GM18867 (cell line): Measurements from ENCODE around the gene CCZ1B.
"Not testable (repeated sequence)": the region's sequence is repeated elsewhere in the genome, so short reads cannot be mapped to it uniquely, and the experiment has no call there.

Experiments used
- ATAC-seq: cut with Tn5 transposase; IDR thresholded peaks from one replicate; pipeline ENCODE4 v1.9.1; 2021; ENCODE audit warnings: mild to moderate bottlenecking, moderate library complexity; ENCODE audit not compliant: unreplicated experiment

Gene CCZ1B

DNA sequence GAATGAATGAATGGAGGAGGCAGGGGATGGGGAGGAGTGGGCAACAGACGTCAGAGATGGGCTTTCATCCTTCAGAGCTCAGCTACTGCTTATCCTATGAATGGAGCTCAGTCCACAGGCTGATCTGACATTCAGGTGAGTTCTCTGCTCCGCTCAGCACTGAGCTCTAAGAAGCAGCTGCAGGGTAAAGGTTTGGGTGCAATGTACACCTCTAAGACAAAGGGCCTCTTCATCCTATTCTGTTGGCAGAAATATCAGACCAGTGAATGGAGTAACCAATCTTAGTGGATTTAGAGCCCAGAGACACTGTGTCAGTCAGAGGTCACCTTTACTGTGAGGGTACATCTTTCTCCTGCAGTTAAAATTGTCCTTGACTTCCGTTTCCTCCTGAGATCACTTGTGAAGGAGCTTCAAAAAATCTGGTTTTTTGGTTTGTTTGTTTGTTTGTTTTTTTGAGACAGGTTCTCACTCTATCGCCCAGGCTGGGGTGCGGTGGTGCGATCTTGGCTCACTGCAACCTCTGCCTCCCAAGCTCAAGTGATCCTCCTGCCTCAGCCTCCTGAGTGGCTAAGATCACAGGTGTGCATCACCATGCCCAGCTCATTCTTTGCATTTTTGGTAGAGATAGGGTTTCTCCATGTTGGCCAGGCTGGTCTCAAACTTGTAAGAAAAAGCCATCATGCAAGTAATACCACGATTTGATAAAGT lies 5.1 kb upstream of the CCZ1B start:
- no peak for ATAC-seq

DNA sequence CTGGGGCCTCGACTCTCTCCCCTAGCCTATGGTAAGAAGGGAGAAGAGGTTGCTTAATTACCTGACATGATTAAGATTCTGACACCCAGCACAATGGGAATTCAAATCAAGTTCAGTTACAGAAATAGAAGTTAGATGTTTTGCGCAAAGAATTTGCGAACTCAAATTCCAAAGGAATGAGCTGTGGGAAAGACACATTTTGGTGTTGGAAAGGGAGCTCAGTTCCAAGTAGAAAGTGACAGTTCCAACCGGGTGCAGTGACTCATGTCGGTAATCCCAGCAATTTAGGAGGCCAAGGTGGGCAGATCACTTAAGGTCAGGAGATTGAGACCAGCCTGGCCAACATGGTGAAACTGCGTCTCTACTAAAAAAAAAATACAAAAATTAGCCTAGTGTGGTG lies 4.0 kb upstream of the CCZ1B start:
- not testable (repeated sequence) for ATAC-seq

DNA sequence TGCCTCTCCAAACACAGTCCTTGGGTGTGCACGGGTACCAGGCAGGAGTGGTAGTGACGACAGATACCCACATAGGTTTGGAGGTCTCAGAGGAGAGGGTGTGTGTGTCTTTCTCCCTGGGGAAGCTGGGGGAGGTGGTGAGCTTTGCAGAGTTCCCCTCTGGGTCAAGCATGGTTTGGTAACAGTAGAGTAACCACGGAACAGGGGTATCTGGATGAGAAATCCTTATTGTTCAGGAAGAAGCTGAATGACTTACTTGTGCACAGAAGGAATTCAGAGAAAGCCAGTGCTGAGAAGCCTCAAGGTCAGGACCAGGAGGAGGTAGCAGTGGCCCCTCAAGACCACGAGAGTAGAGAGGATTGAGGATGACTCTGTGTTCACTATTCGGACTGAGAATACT lies 3.5 kb upstream of the CCZ1B start:
- not testable (repeated sequence) for ATAC-seq

DNA sequence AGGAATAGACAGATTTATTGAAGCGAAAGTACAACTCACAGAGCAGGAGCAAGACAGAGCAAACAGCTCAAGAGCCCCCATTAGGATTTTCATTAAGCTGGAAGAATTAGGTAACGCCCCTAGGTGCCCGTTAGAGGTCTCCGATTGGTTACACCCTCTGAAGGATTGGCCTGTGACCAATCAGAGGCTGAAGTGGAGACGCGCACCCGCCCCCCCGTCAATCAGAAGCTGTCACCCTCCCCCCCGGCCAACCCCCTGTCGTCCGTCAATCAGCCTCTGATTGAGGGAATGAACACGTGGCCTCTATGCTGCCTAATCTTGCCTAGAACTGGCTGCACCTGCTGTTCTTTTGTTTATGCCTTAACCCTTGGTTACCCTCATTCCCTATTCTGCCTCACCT lies 1.1 kb upstream of the CCZ1B start:
- ATAC-seq = not testable (repeated sequence)

DNA sequence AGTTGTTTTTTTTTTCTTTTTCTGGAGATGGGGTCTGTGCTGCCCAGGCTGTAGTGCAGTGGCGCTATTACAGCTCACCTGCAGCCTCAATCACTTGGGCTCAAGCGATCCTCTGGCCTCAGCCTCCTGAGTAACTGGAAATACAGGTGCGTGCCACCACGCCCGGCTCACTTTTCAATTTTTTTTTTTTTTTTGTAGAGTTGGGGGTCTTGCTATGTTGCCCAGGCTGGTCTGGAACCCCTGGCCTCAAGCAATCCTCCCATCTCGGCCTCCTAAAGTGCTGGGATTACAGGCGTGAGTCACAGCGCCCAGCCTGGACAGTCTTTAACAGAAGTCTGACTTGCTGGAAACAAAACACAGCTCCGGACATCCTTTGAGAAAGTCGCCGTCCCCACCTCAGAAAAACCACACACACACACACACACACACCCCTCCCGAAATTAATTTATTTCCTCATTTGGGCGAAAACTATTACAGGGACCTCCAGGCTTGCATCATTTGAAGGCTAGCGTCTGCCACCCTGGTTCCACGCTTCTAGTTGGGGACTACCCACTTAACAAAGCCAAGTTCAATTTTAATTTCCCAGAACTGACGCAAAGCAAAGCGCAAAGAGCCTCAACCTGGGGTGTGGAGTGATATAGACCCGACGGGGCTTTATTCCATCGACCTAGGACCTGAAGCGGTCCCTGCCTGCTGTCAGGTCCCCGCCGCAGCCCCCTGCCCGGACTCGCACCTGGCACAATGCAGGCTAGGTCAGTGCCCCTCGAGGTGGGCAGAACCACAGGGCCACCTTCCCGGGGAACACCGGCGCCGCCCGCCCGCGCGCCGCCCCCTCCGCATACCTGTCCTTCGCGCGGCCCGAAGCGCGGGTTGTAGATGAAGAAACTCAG lies 594 bp downstream of the CCZ1B start:
- peak; percentile 53 for ATAC-seq

DNA sequence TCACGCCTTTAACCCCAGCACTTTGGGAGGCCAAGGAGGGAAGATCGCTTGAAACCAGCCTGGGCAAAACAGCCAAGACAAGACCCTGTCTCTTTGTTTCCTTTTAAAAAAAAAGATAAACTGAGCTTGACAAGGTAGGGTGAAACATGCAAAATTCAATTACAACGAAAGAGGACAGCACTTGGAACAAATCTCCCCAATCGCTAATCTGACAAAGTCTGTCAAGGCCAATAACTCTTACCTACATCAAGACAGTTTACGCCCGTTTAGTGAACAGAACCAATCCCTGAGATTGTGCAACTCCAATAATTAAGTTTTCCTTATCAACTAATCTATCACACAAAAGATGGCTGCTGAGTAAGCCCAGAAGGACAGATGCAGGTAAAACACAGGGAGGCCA lies 4.5 kb downstream of the CCZ1B start:
- not testable (repeated sequence) for ATAC-seq

DNA sequence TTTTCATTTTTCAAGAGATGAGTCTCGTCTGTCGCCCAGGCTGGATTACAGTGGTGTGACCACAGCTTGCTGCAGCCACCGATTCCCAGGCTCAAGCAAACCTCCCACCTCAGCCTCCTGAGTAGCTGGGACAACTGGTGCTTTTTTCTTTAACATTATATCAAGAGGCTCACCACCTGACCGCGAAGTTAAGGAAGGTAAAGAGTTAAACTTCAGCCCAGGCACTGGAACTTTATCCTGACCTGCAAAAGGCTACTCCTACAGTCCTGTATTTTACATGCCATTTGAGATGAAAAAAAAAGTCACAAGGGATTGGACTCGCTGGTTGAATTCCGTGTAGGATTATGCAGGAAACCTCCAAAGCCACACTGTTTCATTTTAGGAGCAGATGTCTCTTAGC lies 10.6 kb downstream of the CCZ1B start:
- not testable (repeated sequence) for ATAC-seq

DNA sequence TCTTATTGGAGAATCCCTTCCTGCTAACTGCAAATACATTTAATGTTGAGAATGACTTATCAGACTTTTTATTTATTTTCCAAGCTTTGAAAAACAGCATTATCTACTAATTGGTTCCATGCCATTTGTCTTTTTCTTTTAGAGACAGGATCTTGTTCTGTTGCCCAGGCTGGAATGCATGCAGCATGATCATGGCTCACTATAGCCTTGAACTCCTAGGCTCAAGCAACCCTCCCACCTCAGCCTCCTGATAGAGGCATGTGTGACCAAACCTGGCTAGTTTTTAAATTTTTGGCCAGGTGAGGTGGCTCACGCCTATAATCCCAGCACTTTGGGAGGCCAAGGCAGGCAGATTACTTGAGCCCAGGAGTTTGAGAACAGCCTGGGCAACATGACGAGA lies 13.1 kb downstream of the CCZ1B start:
- ATAC-seq = not testable (repeated sequence)

DNA sequence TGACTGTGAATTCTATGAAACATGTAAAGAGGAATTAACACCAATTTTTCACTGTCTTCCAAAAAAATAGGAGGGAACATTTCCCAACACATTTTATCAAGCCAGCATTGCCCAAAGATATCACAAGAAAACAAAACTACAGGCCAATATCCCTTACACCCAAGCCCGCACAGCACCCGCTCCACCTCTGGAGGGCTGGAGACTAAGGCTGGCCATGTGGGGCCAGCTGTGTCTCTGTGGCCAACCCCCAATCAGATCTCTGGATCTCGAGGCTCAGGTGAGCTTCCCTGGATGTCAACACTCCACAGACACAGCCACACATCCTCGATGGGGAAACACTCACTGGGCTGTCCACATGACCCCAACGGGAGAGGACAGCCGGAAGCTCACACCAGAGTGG lies 18.1 kb downstream of the CCZ1B start:
- not testable (repeated sequence) for ATAC-seq

DNA sequence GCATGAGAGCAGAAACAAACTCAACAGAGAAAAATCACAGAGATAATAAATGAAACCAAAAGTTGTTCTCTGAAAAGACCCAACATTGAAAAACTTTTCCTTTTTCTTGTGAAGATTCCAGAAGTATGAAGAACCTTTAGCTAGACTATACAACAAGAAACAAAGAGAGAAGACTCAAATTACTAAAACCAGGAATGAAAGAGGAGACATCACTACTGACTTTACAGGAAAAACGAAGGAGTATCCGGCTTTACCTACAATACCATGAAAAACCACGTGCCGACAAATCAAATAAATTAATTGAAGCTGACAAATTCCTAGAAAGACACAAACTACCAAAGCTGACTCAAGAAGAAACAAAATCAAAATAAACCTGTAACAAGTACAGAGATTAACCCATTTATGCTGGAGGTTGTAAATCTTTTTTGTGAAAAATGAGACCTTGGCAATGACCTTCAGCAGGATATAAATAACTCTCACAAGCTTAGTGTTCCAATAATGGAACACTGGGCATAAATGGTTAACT lies 18.6 kb downstream of the CCZ1B start:
- not testable (repeated sequence) for ATAC-seq

DNA sequence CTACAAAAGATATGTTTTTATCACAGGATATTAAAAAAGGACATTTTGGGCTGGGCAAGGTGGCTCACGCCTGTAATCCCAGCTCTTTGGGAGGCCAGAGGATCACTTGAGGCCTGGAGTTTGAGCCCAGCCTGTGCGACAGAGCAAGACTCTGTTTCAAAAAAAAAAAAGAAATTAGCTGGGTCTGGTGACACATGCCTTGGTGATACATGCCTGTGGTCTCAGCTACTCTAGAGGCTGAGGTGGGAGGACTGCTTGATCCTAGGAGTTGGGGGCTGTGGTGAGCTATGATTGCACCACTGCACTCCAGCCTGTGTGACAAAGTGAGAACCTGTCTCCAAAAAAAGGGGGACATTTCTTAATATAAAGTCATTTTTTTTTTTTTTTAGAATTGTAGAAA lies 25.7 kb downstream of the CCZ1B start:
- not testable (repeated sequence) for ATAC-seq

DNA sequence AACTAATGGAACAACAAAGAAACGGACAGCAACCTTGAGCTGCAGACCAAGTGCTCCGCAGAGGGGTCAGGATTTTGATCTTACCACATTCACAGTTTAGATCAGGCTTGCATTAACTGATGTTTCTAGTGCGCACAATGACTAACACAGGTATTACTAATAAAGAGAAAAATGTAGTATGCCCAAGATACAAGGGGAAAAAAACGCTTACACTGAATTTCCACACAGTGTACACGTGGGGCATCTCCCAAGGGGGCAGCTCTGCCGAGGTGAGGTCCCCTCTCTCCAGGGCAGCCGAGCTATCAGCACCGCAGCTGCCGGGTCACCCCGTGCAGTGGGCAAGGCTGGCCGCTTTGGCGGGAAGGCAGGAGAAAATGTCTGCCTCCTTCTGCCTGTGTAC lies 26.2 kb downstream of the CCZ1B start:
- not testable (repeated sequence) for ATAC-seq

DNA sequence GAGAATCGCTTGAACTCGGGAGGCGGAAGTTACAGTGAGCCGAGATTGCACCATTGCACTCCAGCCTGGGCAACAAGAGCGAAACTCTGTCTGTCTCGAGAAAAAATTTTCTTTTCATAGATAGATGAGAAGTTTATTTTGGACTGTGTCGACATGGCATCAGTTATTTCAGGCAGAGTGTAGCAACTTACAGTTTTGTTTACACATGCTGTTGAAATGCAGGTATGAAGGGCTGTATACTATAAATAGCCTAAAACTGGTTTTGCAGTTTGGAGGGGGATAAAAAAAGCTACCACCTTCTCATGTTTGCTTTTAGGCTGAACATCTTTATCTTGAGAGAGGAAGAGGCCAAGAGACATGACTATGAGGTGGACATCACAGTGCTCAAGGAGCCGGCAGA lies 28.0 kb downstream of the CCZ1B start:
- not testable (repeated sequence) for ATAC-seq

DNA sequence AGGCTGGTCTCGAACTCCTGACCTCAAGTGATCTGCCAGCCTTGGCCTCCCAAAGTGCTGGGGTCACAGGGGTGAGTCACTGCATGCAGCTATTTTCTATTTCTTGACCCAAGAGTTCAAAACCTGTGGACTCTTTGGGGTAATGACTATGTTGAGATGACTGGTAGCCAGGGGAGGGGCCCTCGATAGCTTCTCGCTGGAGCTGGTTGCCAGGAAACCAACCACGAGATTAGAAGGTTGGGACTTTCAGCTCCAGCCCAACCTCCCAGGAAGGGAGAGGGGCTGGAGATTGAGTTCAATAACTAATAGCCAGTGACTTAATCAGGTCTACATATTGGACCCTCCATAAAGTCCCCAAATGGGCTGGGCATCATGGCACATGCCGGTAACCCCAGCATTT lies 28.9 kb downstream of the CCZ1B start:
- not testable (repeated sequence) for ATAC-seq

DNA sequence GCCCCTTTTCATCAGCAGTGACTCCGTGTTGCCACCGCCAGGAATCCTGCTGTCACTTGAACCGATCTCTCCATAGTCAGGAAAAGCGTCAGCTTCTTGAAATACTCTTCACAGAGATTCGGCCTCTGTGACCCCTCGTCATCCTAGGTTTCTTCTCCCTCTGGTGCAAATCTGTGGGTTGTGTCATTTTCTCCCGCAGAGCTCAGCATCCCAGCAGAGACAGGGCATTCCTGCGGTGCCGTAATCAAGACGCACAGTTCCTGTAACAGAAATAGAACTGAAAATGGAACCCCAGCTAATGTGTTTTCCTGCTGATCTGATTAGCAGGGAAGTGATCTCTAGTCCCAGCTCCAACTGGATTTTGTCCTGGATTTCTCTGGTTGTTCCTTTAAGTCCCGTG lies 31.8 kb downstream of the CCZ1B start:
- ATAC-seq = not testable (repeated sequence)

DNA sequence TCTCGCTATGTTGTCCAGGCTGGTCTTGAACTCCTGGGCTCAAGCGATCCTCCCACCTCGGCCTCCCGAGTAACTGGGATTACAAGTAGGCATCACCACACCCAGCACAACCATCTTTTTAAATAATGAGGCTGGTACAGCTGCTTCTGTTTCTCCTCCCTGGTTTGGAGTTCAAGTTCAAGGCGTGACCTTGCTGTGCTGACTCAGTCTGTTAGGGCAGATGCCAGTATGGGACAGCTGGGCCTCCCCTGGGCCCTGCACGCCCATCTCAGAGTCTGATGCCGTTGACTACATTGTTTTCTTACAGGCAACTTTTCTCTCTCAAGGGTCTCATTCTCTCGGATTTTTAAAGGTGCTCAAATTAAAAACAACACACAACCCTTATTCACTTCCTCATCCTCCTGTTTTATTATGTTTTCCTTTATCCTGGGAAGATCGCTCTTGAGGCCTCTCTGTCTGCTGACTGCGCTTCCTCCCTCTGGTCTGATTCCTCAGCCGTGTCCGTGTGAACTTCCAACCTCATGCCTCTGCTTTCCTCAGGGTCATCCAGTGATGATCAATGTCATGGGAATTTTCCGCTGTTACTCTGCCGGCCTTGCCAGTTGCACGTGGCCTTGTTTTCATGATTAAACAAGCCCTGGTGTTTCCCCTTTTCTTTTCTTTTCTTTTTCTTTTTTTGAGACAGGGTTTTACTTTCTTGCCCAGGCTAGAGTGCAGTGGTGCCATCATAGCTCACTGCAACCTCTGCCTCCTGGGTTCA lies 33.8 kb downstream of the CCZ1B start:
- ATAC-seq = not testable (repeated sequence)

DNA sequence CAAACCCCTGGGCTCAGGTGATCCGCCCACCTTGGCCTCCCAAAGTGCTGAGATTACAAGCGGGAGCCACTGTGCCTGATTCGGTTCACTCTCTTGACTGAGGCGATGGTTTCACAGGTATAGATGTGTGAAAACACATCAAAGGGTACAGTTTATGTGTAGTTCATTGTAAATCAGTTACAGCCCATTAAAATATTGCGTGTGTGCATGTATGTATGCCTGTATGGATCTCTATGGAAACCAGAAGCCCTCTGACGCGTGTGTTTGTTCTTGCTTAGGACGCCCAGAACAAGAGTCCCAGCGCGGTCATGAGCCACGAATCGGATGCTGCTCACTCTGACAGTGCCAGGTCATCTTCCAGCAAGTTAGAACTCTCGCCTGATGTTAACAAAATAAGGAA lies 36.7 kb downstream of the CCZ1B start:
- not testable (repeated sequence) for ATAC-seq

DNA sequence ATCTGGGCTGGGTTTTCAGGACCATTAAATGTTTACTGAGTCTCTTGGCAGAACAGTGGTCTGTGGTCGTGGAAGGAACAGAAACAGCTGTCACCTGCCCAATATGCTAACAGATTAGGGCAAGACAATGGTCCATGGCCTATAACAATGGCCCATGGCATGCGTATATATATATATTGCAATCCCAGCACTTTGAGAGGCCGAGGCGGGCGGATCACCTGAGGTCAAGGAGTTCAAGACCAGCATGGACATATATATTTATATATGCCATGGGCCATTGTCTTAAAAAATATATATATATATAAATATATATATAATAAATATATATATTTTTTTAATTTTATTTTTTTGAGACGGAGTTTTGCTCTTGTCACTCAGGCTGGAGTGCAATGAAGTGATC lies 44.5 kb downstream of the CCZ1B start:
- not testable (repeated sequence) for ATAC-seq

DNA sequence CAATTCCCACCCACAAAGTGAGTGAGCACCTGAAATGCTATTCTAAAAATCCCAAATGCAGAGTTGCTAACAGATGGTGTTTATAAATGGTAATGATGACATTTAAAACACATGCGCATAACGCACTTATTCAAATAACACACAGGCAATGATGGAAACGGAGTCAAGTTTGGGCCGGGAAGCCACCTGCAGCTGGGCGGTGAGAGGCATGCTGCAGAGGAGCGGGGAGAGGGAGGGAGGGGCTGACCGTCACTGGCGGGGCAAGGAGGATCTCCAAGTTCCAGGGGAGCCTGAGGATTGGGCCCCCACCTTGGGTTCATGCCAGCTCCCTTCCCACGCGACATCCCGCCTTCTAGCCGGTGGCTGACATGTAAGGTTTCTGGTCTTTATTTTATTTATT lies 64.9 kb downstream of the CCZ1B start:
- not testable (repeated sequence) for ATAC-seq

DNA sequence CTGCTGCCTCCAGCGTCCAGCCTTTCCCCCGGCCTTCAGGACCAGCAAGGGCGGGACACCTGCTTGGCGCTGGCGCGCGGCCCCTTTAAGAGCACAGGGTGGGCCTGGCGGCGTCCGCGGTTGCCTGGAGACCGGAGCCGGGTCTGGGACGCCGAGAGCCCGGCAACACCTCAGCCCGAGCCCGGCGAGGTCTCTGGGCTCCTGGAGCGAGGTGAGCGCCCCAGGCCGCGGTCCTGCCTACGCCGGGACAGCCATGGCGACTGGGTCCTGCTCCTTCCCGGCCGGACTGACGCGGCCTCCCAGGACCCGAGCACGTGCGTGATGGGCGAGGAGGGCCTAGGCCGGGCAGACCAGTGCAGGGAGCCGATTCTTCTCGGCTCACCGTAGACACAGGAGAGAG lies 72.1 kb downstream of the CCZ1B start, which contains the start of gene RSPH10B2:
TSS of gene RSPH10B2 (plus strand) at position 140 of the 400 bp plus-strand sequence. CDS start 3,575 bp downstream, outside the sequence.
- not testable (repeated sequence) for ATAC-seq

DNA sequence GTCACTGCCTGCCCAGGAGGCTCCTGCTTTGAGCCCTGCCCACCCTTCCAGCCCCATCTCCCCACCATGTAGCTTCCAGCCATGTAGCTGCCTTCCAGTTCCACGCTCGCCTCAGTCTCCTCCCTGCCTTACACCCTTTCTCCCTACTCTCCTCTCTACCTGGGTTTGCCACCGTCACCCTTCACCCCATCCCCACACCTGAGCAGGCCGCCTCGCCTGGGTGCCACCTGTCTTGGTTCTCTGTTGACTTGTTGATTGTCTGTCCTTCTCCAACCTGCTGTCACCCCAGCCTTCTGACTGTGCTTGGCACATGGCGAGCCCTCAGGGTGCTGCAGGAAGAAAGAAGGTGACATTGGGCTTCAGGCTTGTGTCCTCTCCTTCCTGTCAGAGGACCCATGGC lies 75.9 kb downstream of the CCZ1B start:
- ATAC-seq = not testable (repeated sequence)
